GM21447 (cell line): Measurements from ENCODE around the gene PLXNA3.

Experiments used
- ATAC-seq: cut with Tn5 transposase; IDR thresholded peaks from one replicate; pipeline ENCODE4 v1.9.1; 2021; ENCODE audit not compliant: unreplicated experiment

The PLXNA3 gene

DNA sequence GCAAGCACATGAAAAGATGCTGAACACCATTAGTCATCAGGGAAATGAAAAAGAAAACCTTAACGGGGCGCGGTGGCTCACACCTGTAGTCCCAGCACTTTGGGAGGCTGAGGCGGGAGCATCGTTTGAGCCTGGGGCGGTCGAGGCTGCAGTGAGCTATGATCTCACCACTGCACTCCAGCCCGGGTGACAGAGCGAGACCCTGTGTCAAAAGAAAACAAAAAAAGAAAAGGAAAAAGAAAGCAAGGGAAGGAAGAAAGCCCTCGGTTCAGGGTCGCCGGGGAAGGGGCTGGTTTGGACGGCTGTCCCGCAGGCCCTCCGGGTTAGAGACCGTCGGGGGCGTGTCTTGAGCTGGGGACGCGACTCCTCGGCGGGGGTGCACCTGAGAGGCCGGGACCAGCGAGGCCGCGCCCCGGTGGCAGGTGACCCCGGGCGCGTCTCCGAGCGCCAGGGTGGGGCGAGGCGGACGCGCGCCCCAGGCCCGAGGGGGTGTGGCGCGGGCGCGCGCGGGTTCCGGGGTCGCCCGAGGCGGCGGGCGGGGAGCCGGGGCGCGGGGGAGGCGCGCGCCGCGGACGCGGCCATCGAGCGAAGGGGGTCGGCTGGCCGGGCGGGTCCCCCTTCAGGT lies 478 bp upstream of the PLXNA3 start:
- peak; percentile 55 for ATAC-seq

DNA sequence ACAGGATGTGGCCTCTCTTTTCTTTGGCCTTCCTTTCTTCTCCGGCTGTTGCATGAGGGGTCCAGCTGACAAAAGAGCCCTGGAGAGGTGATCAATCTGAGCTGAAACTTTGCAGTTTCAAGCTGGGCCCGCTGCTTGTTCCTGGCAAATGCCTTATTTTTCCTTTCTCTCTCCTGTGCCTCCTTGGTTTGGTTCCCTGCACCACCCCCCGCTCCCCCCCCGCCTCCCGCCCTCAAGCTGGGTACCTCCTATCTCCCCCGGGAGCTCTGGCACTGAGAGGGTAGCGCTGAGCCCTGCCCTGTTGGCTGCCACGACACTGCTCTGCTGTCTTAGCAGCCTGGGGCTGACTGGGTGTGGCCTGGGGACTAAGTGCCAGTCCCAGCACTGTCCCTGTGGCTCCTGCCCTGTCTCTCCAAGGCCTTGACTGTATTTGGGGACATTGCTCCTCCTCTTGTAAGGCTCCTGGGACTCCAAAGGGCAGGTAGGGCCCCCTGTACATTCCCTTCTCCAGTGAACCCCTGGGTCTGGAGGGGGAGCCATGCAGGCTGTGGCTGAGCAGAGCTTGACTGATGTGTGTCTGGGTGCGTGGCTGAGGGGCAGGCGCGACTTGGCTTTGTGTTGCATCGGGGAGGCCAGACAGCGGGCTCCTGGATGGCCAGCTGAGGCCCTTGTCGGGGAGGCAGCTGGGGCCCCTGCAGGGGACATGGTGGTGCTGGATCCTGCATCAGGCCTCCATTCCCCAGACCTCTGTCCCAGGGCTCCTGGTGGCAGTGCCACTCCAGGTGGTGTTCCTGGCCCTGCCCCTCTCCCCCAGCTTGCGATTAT lies 1.1 kb downstream of the PLXNA3 start:
- no peak for ATAC-seq

DNA sequence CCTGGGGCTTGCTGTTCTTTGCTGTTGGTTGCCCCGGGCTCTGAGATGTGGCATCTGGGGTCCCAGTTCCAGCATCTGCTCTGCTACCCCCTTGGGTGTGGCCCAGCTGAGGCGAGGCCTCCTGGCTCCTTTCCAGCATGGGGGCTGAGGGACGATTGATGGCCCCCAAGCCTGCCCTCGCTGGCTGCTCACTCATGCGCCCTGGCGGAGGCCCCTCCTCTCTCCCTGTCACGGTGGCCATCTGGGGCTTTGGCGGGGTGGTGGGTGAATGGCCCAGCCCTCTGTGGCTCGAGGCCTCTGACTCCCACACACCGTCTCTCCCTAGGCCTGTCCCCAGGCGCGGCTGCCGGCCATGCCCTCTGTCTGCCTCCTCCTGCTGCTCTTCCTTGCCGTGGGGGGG lies 1.8 kb downstream of the PLXNA3 start:
- no peak for ATAC-seq

DNA sequence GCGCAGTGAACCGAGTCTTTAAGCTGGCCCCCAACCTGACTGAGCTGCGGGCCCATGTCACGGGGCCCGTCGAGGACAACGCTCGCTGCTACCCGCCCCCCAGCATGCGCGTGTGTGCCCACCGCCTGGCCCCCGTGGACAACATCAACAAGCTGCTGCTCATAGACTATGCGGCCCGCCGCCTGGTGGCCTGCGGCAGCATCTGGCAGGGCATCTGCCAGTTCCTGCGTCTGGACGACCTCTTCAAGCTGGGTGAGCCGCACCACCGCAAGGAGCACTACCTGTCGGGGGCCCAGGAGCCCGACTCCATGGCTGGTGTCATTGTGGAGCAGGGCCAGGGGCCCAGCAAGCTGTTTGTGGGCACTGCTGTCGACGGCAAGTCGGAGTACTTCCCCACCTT lies 2.2 kb downstream of the PLXNA3 start:
- no peak for ATAC-seq

DNA sequence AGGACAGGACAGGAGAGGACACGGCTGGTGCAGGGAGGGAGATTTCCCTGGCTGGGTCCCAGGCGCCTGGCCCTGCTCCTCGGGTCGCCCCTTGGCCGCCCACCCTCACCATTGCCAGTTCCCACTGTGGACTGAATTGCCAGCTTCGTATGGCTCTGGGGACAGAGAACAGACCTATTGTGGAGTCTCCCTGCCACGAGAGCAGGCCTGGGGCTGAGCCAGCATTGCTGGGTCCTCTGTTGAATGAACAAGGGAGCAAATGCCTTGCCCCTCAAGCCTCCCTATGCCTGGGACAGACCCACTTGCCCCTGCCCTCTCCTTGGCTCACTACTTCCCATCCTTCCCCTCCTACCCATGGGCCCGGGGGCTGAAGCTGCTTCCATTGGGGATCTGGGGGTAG lies 4.3 kb downstream of the PLXNA3 start:
- ATAC-seq, result no peak

DNA sequence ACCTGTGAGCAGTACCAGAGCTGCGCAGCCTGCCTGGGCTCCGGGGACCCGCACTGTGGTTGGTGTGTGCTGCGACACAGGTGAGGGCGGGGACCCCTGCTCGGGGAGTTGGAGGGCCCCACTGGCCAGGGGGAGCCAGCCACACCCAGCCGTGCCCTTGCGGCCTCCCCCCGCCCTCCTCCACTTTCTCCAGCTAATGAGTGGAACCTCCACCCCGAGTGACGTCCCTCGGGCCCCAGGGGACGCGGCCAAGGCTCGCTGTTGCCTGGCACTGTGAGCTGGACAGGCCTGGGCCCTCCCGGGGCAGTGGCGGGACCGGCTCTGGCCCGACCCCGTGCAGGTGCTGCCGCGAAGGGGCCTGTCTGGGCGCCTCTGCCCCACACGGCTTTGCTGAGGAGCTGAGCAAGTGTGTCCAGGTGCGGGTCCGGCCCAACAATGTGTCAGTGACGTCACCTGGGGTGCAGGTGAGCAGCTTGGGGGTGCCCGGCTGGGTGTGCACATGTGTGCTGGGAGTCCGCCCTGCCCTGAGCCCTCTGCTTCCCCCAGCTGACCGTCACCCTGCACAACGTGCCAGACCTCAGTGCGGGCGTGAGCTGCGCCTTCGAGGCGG lies 5.6 kb downstream of the PLXNA3 start:
- ATAC-seq, result no peak

DNA sequence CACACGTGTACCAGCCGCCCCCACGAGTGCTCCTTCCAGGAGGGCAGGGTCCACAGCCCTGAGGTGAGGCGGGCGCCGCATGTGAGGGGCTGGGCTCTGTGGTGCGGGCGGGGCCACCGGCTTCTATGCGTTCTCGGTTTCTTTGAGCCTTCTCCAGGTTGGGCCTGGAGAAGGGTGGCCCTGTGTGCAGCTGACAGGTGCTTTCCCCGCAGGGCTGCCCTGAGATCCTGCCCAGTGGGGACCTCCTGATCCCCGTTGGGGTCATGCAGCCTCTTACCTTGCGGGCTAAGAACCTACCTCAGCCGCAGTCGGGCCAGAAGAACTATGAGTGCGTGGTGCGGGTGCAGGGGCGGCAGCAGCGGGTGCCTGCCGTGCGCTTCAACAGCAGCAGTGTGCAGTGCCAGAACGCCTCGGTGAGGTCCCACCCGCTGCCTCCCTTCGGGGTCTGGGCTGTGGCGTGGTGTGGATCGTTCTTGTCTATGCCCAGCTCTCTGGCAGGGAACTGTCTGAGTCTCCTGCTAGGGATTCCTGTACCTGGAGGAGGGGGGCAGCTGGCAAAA lies 6.8 kb downstream of the PLXNA3 start:
- ATAC-seq, result no peak

DNA sequence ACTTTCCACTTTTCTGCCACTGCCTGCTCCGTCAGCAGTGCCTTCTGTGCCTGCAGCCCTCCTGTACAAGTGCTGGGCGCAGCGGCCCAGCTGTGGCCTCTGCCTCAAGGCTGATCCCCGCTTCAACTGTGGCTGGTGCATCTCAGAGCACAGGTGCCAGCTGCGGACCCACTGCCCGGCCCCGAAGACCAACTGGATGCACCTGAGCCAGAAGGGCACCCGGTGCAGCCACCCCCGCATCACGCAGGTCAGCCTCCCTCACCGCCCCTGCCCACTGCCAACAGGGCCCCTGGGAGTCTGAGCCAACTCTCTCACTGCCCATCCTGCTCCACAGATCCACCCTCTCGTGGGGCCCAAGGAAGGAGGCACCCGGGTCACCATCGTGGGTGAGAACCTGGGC lies 7.5 kb downstream of the PLXNA3 start:
- ATAC-seq, result no peak

DNA sequence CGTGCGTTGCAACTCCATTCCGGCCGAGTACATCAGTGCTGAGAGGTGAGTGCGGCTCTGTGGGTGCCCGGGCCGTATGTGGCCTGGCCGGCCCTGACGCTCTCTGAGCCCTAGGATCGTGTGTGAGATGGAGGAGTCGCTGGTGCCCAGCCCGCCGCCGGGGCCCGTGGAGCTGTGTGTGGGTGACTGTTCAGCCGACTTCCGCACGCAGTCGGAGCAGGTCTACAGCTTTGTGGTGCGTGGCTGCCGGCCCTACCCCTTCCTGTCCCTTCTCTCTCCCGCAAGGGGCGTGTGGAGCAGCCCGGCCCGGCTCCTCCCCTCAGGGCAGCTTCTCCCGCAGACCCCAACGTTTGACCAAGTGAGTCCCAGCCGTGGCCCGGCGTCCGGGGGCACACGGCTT lies 8.0 kb downstream of the PLXNA3 start:
- ATAC-seq, result no peak

DNA sequence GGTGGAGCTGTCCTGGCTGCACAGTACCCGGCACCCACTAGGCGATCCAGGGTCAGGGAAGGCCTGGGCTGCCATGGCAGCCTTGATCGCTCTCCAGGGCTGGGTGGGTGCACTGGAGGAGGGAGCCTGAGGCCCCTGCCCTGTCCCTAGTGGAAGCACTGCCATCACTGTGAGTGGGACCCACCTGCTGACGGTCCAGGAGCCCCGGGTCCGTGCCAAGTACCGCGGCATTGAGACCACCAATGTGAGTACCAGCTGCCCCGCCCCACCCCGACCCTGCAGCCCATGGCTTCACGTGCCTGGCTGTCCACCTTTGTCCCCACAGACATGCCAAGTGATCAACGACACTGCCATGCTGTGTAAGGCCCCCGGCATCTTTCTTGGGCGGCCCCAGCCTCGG lies 8.8 kb downstream of the PLXNA3 start:
- ATAC-seq, result no peak

DNA sequence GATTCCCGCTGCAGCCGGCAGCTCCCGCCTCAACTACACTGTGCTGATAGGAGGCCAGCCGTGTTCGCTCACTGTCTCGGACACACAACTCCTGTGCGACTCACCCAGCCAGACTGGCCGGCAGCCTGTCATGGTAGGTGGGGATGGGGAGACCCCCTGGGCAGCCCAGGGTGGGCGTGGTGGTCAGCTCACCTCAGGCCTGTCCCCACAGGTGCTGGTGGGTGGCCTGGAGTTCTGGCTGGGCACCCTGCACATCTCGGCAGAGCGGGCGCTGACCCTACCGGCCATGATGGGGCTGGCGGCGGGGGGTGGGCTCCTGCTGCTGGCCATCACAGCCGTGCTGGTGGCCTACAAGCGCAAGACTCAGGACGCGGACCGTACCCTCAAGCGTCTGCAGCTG lies 9.5 kb downstream of the PLXNA3 start:
- no peak for ATAC-seq

DNA sequence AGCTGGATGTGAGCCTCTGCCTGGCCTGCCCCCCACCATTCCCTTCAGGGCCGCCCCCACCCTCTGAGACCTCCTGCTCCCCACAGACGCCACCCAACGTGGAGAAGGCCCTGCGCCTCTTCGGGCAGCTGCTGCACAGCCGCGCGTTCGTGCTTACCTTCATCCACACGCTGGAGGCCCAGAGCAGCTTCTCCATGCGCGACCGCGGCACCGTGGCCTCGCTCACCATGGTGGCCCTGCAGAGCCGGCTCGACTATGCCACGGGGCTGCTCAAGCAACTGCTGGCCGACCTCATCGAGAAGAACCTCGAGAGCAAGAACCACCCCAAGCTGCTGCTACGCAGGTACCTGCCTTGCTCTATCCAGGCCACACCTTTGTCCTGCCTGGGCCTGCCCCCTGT lies 10.1 kb downstream of the PLXNA3 start:
- no peak for ATAC-seq

DNA sequence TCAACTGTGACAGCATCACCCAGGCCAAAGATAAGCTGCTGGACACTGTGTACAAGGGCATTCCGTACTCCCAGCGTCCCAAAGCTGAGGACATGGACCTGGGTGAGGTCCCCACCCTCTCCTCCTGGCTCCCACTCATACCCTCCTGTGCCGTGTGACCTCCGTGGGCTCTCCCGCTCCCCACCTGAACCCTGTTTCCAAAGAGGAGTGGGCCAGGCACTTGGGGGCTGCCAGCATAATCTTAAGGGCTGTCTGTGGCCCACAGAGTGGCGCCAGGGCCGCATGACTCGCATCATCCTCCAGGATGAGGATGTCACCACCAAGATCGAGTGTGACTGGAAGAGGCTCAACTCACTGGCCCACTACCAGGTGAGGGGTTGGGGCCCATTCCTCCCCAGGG lies 11.0 kb downstream of the PLXNA3 start:
- ATAC-seq, result no peak

DNA sequence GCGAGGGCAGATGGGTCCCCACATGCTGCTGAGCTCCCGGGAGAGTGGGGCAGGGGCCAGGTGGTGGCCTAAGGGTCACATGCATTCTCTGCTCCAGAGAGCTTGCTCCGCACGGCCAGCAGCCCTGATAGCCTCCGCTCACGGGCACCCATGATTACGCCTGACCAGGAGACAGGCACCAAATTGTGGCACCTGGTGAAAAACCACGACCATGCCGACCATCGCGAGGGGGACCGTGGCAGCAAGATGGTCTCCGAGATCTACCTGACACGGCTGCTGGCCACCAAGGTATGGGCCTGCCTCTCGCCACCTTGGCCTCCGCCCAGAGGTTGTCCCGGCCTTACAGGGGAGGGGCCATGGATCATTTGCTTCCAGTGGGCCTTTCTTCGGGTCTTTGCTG lies 11.8 kb downstream of the PLXNA3 start:
- ATAC-seq, result no peak

DNA sequence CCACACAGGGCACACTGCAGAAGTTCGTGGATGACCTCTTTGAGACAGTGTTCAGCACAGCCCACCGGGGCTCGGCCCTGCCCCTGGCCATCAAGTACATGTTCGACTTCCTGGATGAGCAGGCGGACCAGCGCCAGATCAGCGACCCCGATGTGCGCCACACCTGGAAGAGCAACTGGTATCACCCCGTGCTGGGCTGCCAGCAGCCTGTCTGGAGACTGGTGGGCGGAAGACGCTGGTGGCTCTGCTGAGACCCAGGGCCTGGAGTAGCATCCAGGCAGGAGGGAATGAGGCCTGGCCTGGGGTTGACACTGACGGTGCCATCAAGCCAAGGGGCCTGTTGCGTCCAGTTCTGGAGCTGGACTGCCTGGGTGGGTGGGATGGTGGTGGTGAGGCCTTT lies 12.4 kb downstream of the PLXNA3 start:
- no peak for ATAC-seq

DNA sequence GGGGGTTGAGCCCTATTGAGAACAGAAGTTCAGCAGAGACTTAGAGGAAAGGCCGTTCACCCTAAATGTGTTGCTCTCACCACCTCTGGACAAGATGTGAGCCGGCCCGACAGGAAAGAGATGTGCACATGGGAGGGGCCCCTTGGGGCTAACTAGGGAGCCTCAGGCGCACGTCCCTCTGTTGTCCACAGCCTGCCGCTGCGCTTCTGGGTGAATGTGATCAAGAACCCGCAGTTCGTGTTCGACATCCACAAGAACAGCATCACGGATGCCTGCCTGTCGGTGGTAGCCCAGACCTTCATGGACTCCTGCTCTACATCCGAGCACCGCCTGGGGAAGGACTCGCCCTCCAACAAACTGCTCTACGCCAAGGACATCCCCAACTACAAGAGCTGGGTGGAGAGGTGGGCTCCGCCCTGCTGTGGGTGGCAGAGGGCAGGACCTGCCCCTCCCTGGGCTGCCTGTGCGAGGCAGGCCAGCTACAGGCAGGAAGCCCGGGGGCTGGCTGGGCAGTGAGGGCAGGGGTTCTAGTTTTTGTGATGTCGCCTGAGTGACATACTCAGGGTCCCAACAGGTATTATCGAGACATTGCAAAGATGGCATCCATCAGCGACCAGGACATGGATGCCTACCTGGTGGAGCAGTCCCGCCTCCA lies 13.0 kb downstream of the PLXNA3 start:
- no peak for ATAC-seq

DNA sequence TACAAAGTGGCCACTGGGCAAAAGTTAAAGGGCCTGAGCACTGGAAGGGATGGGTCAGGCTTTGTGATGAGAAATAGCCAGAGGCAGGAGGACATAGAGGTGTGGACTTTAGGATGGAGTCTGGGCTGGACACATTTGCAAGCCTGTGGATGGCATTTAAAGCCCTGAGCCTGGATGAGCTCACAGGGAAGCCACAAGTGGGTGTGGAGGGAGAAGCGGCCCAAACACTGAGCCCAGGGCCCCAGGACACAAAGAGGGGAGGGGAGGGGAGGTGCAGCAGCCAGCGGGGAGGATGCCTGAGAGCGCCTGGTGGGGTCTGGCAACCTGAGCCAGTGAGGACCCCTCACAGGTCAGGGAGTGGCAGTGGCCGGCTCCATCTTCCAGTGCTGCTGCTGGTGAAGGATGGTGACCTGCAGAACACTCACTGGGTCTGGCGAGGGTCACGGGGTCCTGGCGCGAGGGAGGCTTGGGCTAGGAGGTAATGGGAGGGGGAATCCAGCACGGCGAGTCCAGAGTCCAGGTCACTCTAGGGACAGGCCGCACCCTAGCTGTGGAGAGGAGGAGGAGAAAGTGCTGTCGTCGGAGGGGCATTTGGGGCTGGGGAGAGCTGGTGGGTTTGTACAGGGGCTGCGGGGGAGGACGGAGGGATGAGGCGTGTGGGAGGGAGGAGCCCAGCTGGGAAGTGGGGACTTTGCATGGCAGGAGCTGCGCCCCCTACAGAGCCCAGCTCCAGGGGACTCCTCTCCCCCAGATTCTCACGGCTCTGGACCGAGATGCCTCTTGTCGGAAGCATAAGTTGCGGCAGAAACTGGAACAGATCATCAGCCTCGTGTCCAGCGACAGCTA lies 14.0 kb downstream of the PLXNA3 start:
- no peak for ATAC-seq

DNA sequence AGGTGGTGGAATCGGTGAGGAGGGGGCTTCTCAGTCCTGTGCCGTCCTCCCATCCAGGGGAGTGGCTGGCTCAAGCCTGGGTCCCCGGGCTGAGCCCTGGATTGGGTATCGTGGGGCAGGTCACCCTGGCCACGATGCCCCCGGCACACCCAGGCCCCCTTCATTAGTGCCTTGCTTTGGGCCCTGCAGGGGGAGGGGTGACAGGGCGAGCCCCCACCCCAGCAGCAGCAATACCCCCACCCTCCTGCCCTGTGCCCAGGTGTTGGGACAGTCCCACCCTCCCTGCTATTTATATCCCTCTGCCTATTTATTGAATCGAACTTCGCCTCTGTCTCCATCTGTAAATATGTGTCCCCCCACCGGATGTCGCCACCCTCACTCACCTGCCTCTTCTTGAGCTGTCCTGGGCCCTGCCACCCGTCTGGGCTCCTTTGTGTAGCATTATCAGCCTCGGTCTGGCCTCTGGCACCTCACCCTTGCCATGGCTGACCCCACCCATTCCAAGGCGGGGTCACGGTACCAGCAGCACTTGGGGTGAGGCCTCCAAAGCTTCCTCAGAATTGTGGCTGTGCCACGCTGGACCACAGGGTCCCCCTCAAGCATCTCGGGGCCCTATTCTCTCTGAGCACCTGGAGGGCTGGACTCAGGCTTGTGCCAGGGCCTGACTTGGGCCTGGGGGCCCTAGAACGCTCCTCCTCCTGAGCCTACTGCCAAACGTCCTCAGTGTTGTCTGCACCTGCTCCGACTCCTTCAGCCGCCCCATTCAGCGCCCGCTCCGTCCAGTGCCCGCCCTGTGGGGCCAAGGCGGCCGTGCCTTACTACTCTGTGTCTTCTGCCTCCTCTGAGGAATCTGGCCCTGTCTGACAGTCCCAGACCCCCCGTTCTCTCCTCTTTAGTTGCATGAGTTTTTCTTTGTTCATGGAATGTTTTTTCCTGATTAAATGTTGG lies 14.9 kb downstream of the PLXNA3 start:
- ATAC-seq, result no peak

DNA sequence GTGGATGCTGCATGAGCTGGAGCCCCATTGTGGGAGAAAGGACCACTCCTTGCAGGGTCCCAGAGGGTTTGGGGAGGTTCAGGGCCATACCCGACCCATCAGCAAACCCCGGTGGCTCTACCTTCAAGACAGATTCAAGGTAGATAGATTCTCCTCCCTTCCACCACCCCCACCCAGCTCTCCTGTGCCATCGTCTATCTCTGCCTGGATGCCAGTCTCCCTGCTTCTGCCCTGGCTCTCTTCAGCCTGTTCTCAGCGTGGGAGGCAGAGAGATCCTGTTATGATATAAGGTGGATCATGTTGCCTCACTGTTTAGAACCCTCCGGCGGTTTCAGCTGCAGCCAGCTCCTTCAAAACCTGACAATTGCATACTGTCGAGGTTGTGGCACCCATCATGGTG lies 15.6 kb downstream of the PLXNA3 start:
- no peak for ATAC-seq

DNA sequence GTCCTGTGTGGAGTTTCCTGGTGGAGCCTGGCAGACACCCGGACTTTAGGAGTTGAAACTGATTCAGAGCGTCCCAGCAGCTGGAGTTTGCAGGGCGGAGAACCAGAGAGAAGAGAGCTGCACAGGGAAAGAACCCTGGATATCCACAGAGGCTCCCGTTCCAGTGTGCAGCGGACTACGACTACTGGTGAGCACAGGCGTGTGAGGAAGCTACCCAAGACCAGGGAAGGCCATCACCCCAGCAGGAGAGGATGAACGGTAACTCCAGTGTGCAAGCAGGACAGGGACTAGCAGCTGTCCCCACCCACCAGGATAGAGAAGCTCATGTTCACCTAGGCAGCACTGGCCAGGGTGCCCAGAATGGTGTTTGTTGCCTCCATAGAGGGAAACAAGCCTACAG lies 18.7 kb downstream of the PLXNA3 start:
- ATAC-seq, result no peak
